ENCODE data around the gene SOX11.

SOX11 gene

DNA sequence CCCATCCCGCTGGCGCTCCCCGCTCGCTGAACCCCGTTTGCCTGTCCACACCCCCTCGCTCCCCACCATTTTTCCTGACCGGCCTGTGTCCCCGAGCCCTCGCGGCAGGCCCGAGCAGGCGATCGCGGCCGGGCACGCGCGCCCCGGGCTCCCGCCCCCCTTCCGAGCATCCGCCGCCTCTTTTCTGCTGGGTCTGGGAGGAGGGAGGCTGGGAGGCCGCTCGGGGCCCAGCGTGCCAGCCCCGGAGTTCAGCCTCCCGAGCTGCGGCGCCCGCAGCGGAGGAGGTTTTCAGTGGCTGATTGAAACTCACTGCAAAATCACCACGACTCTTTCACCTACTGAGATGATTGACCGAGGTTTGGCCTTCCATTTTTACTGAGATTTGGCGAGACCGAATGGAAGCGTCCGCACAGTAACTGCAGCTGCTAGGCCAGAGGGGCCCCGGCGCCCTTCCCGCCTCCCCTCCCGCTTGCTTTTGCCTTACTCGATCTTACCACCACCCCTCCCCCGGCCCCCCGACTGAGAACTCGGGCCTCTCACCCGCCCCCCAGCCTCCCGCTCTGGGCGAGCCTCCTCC is 4.8 kb downstream of the SOX11 start:
- TF ChIP-seq, protein P1, sequence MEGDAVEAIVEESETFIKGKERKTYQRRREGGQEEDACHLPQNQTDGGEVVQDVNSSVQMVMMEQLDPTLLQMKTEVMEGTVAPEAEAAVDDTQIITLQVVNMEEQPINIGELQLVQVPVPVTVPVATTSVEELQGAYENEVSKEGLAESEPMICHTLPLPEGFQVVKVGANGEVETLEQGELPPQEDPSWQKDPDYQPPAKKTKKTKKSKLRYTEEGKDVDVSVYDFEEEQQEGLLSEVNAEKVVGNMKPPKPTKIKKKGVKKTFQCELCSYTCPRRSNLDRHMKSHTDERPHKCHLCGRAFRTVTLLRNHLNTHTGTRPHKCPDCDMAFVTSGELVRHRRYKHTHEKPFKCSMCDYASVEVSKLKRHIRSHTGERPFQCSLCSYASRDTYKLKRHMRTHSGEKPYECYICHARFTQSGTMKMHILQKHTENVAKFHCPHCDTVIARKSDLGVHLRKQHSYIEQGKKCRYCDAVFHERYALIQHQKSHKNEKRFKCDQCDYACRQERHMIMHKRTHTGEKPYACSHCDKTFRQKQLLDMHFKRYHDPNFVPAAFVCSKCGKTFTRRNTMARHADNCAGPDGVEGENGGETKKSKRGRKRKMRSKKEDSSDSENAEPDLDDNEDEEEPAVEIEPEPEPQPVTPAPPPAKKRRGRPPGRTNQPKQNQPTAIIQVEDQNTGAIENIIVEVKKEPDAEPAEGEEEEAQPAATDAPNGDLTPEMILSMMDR (IDR thresholded peaks at IDR 0.05; ENCODE audit: insufficient read depth, missing control alignments): no peak
- no peak for FAIRE-seq
- DNase-seq (ENCODE audit: insufficient read length, low spot score): no peak

DNA sequence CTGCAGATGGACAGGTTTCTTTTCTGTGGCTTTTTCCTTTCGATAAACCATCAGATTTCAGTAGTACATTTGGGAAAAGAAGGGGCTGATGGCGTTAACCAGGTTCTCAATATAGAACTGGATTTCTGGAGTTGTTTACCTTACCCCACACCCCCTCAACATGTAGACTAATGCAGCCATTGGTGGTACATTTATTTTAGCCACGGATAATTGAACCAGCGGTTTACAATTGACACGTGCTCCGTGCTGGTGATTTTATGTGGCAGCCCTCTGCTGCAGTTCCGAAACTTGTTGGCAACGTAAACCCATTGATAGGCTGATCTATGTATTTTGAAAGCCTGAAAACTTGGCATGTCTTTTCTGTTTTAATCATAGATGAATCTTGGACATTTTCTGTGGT is 5.4 kb downstream of the SOX11 start:
- no peak for DNase-seq (ENCODE audit: insufficient read length, low spot score)
- no peak for FAIRE-seq
- TF ChIP-seq, protein P1 (IDR thresholded peaks at IDR 0.05; ENCODE audit: insufficient read depth, missing control alignments): no peak

DNA sequence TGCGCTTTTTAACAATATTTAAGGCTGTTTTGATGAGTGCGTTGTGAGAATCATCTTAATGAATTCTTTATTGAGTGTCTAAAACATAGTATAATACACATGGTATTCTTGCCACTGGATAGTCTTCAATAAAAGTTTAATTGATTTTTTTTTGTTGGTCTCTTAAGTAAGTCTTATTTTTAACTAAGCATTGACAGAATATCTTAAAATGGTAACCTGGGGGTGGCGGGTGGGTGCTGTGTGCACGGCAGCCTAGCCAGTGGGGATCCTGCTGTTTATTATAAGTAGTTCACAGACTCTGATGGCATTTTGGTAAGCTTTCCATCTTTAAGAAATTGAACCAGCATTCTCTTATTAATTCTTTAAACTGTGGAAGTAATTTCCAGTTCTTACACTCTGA is 6.0 kb downstream of the SOX11 start:
- TF ChIP-seq, protein P1 (IDR thresholded peaks at IDR 0.05; ENCODE audit: insufficient read depth, missing control alignments): no peak
- DNase-seq (ENCODE audit: insufficient read length, low spot score): no peak
- FAIRE-seq: no peak

- FAIRE-seq: no peak
- TF ChIP-seq, protein P1 (IDR thresholded peaks at IDR 0.05; ENCODE audit: insufficient read depth, missing control alignments): no peak
- DNase-seq (ENCODE audit: insufficient read length, low spot score): no peak
Measured at GRCh38 chr2:5699963-5700362, 7.8 kb downstream of the SOX11 start.

- FAIRE-seq (no peak), DNase-seq (ENCODE audit: insufficient read length, low spot score) (no peak)
- TF ChIP-seq, protein P1 (IDR thresholded peaks at IDR 0.05; ENCODE audit: insufficient read depth, missing control alignments): no peak
Measured at GRCh38 chr2:5700551-5700950, 8.4 kb downstream of the SOX11 start.

- DNase-seq (ENCODE audit: insufficient read length, low spot score): no peak
- FAIRE-seq: no peak
- TF ChIP-seq, protein P1 (IDR thresholded peaks at IDR 0.05; ENCODE audit: insufficient read depth, missing control alignments): no peak
Measured at GRCh38 chr2:5701266-5701665, 9.1 kb downstream of the SOX11 start.

DNA sequence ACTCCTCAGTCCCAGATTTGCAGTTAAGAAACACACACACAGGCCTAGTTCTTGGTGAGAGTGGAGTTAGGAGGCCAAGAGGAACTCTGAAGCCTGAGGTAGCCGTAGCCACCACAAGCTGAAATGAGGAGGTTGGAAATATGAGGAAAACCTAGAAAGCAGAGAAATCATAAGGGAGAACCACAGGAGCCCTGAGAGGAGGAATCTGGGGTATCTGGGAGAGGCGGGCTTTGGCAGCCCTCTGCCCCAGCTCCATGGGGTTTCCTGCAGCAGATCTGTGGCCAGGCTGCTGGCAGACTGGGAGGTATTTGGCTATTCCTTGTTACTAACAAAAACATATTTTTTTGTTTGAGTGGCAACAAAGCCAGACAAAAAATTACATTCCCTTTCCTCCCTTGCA is 11.0 kb downstream of the SOX11 start:
- DNase-seq (ENCODE audit: insufficient read length, low spot score): no peak
- TF ChIP-seq, protein P1 (IDR thresholded peaks at IDR 0.05; ENCODE audit: insufficient read depth, missing control alignments): no peak
- FAIRE-seq: no peak

Data from D721Med (cell line).